ENCODE measurements around the gene PDGFRB. TPM values are rescaled to one million over a fixed set of nuclear protein-coding genes. Genes with fewer than 3 reads are reported as not detected.

Gene PDGFRB
- total and polyA plus RNA-seq, 2 of the 8 experiments (the other 6 are each of a cell fraction or from before 2014, with no cell fraction given): 4.2 to 13.7 TPM

GRCh38 chr5:150162142-150162513 lies 6.5 kb upstream of the PDGFRB start:
- H2BK120ac ChIP-seq (replicated peaks; ENCODE audit: low read depth, low read length): no peak overlapping the region
- H3K4me1 ChIP-seq (replicated peaks in 1 of 4; ENCODE audit: control insufficient read depth in 3 of 4, insufficient read depth in 4 of 4, low read length in 3 of 4): peaks cover 3 to 10% (median 6%) of the 10 kb centered on the region in 4 experiments
- no peak overlapping the region for H2BK12ac ChIP-seq (ENCODE audit: low read depth, low read length)
- no peak overlapping the region for H3K14ac ChIP-seq (ENCODE audit: insufficient read length)
- H3K4me2 ChIP-seq (ENCODE audit: insufficient read depth in 1 of 2, low read depth in 2 of 2, low read length in 2 of 2): no peak overlapping the region
- FAIRE-seq: no peak
- H3K27me3 ChIP-seq (replicated peaks in 1 of 4; ENCODE audit: control insufficient read depth in 3 of 4, extremely low read depth in 1 of 4, insufficient read depth in 3 of 4, low read length in 3 of 4): peaks cover 27 to 37% (median 33%) of the 10 kb centered on the region in 4 experiments
- H3K27ac ChIP-seq (ENCODE audit: low read depth, low read length): no peak overlapping the region
- no peak overlapping the region for H3K18ac ChIP-seq (ENCODE audit: extremely low read depth, low read length)
- peaks cover 0 to 4% of the 10 kb centered on the region in 2 experiments for H4K20me1 ChIP-seq (replicated peaks in 1 of 2; ENCODE audit: control insufficient read depth in 1 of 2, insufficient read depth in 2 of 2, low read length in 2 of 2)
- H3K4ac ChIP-seq (replicated peaks; ENCODE audit: insufficient read length, low read depth, low read length): no peak overlapping the region
- H2BK15ac ChIP-seq (ENCODE audit: low read length): no peak overlapping the region
- H3K79me1 ChIP-seq (ENCODE audit: low read depth, low read length): no peaks in the 10 kb centered on the region
- no peak overlapping the region for H3K56ac ChIP-seq (replicated peaks; ENCODE audit: insufficient read length, low read depth, low read length)
- no peak overlapping the region for H3K23ac ChIP-seq (ENCODE audit: insufficient read length)
- H2BK20ac ChIP-seq (ENCODE audit: low read length): no peak overlapping the region
- no peak overlapping the region for H2BK5ac ChIP-seq (ENCODE audit: low read depth, low read length)
- H3K79me2 ChIP-seq (ENCODE audit: control insufficient read depth in 1 of 2, insufficient read depth in 2 of 2, low read length in 2 of 2): no peaks in the 10 kb centered on the region
- H3K36me3 ChIP-seq (ENCODE audit: control insufficient read depth in 2 of 4, insufficient read depth in 4 of 4, low read length in 3 of 4): no peaks in the 10 kb centered on the region; a peak in 1 of 8 replicates
- H2AK5ac ChIP-seq (ENCODE audit: low read depth, low read length): no peak overlapping the region
- no peak overlapping the region for H3K4me3 ChIP-seq (ENCODE audit: extremely low read depth in 1 of 4, insufficient read depth in 2 of 4, low read depth in 3 of 4, low read length in 4 of 4)
- 91% methylated on average over 3 of the region's 3 CpGs; no CpG with 5 or more reads in 1 of the 2 experiments for WGBS, 2 experiments (ENCODE audit: extremely low coverage in 1 of 2, insufficient coverage in 1 of 2, insufficient read length in 1 of 2, insufficient replicate concordance in 2 of 2, low coverage in 1 of 2, low lambda C conversion rate in 2 of 2, missing lambda C conversion rate in 1 of 2)
- H4K8ac ChIP-seq (ENCODE audit: extremely low read depth, insufficient read depth, low read length): peak overlapping the region; percentile 9; the same call in 1 of the 2 replicates
- H2AFZ ChIP-seq (ENCODE audit: low read length): no peak overlapping the region
- ChIA-PET POLR2A (ENCODE audit: partially characterized antibody) (interaction anchor here (1.1 kb wide), 2 partner anchors 54 to 58 kb away, joined by 3 read pairs; no protein-coding TSS in a partner anchor), CTCF (ENCODE audit: partially characterized antibody) (interaction anchor here (0.5 to 15.3 kb wide), 44 partner anchors 9 to 293 kb away, joined by 3 to 372 read pairs (median 4); partner anchors contain the start of gene SLC6A7)
- no peak overlapping the region for H4K91ac ChIP-seq (replicated peaks; ENCODE audit: insufficient read length, low read length)
- H3K9ac ChIP-seq (replicated peaks in 1 of 4; ENCODE audit: extremely low read depth in 1 of 4, low read depth in 3 of 4, low read length in 3 of 4): no peak overlapping the region
- no peaks in the 10 kb centered on the region for H3K9me3 ChIP-seq (ENCODE audit: insufficient read depth in 2 of 2, low read depth in 1 of 2, low read length in 1 of 2)
- H4K5ac ChIP-seq (ENCODE audit: insufficient read length, low read depth, low read length): no peak overlapping the region
- peaks cover 1% of the 10 kb centered on the region; the same call in 1 of the 2 replicates for H3K23me2 ChIP-seq (ENCODE audit: low read depth, low read length)
- no peak for DNase-seq (ENCODE audit: low read depth in 1 of 2, low spot score in 2 of 2)
- TF ChIP-seq JUN (IDR thresholded peaks at IDR 0.05; ENCODE audit: low read depth, low read length) (no peak), BRCA1 (IDR thresholded peaks at IDR 0.05; ENCODE audit: low read depth, low read length) (no peak), RAD21 (IDR thresholded peaks at IDR 0.05 in 1 of 2, conservative IDR thresholded peaks at IDR 0.05 in 1 of 2; ENCODE audit: low read depth in 2 of 2, low read length in 2 of 2) (no peak), MAX (IDR thresholded peaks at IDR 0.05) (no peak), EP300 (IDR thresholded peaks at IDR 0.05; ENCODE audit: borderline replicate concordance in 1 of 2, low read depth in 2 of 2, low read length in 2 of 2) (no peak), BACH1 (IDR thresholded peaks at IDR 0.05; ENCODE audit: low read length) (no peak), BCL11A (IDR thresholded peaks at IDR 0.05; ENCODE audit: low read depth in 2 of 2, low read length in 2 of 2) (no peak), FOSL1 (IDR thresholded peaks at IDR 0.05; ENCODE audit: insufficient read depth, low read depth, low read length) (no peak), SP1 (IDR thresholded peaks at IDR 0.05; ENCODE audit: low read depth, low read length) (no peak), SUZ12 (IDR thresholded peaks at IDR 0.05; ENCODE audit: low read length) (no peak), SP4 (IDR thresholded peaks at IDR 0.05; ENCODE audit: low read length) (no peak), CBX5 (IDR thresholded peaks at IDR 0.05; ENCODE audit: low read depth, low read length) (no peak), GTF2F1 (IDR thresholded peaks at IDR 0.05; ENCODE audit: borderline replicate concordance, low read depth, low read length) (no peak), NANOG (IDR thresholded peaks at IDR 0.05; ENCODE audit: insufficient read depth, low read depth, low read length, poor library complexity, severe bottlenecking) (no peak)

Data from H1 (cell line).